HepG2 (cell line): ENCODE data around the gene IP6K1. TPM values are rescaled to one million over a fixed set of nuclear protein-coding genes. Genes with fewer than 3 reads are reported as not detected.

ENCODE experiments used
- FOSL1 ChIP-seq: sonication (generic); formaldehyde crosslinking; IDR thresholded peaks from 2 replicates; pipeline ENCODE4 v1.9.0; 2021; ENCODE audit warnings: missing genetic modification reagents, borderline replicate concordance
- IRF2 ChIP-seq: IDR thresholded peaks from 2 replicates; pipeline ENCODE4 v1.6.1; 2018; ENCODE audit warnings: missing genetic modification reagents, missing compliant biosample characterization
- IRF9 ChIP-seq: sonication (generic); formaldehyde crosslinking; IDR thresholded peaks from 2 replicates; pipeline ENCODE4 v1.8.0; 2022; ENCODE audit warnings: missing genetic modification reagents, mild to moderate bottlenecking, borderline replicate concordance
- NFATC3 ChIP-seq: sonication (generic); formaldehyde crosslinking; IDR thresholded peaks from 2 replicates; pipeline ENCODE4 v1.5.1; 2020; ENCODE audit warnings: mild to moderate bottlenecking, missing genetic modification reagents
- ZBTB33 ChIP-seq: sonication (generic); formaldehyde crosslinking; IDR thresholded peaks from 2 replicates; pipeline ENCODE4 v1.4.0; 2020; ENCODE audit warnings: missing genetic modification reagents
- ZNF337 ChIP-seq: sonication (generic); formaldehyde crosslinking; IDR thresholded peaks from 2 replicates; pipeline ENCODE4 v1.5.1; 2020; ENCODE audit warnings: missing genetic modification reagents, low read depth, mild to moderate bottlenecking, borderline replicate concordance
- ZNF350 ChIP-seq: sonication (generic); formaldehyde crosslinking; IDR thresholded peaks from 2 replicates; pipeline ENCODE4 v1.4.0; 2020; ENCODE audit warnings: mild to moderate bottlenecking, low read depth, missing genetic modification reagents, borderline replicate concordance
- ZNF549 ChIP-seq: sonication (generic); formaldehyde crosslinking; IDR thresholded peaks from 2 replicates; pipeline ENCODE4 v1.5.0; 2020; ENCODE audit warnings: missing genetic modification reagents
- ZNF574 ChIP-seq: sonication (generic); formaldehyde crosslinking; IDR thresholded peaks from 2 replicates; pipeline ENCODE4 v1.4.0; 2020; ENCODE audit warnings: missing genetic modification reagents
- ZNF687 ChIP-seq: sonication (generic); formaldehyde crosslinking; IDR thresholded peaks from 2 replicates; pipeline ENCODE4 v1.5.1; 2020; ENCODE audit warnings: mild to moderate bottlenecking, missing genetic modification reagents, moderate library complexity
- ZNF710 ChIP-seq: sonication (generic); formaldehyde crosslinking; IDR thresholded peaks from 2 replicates; pipeline ENCODE4 v1.5.0; 2020; ENCODE audit warnings: mild to moderate bottlenecking, missing genetic modification reagents, borderline replicate concordance
- ZNF749 ChIP-seq: sonication (generic); formaldehyde crosslinking; IDR thresholded peaks from 2 replicates; pipeline ENCODE4 v1.8.0; 2022; ENCODE audit warnings: mild to moderate bottlenecking, missing genetic modification reagents, moderate library complexity, borderline replicate concordance
- ZNF761 ChIP-seq: sonication (generic); formaldehyde crosslinking; conservative IDR thresholded peaks from 2 replicates; pipeline ENCODE4 v1.4.0; 2020; ENCODE audit warnings: mild to moderate bottlenecking, missing genetic modification reagents
- ZSCAN29 ChIP-seq: sonication (generic); formaldehyde crosslinking; conservative IDR thresholded peaks from 2 replicates; pipeline ENCODE4 v1.4.0; 2020; ENCODE audit warnings: mild to moderate bottlenecking, missing genetic modification reagents
- polyA plus RNA-seq, 8 experiments: library from polyadenylated mRNA; depleted of rRNA in 3 of 8; stranded (reverse) in 7 of 8; unstranded in 1 of 8; fragments of >200 nt; fragmentation: Illumina TruSeq in 4 of 8; extraction: Trizol in 4 of 8; gene quantifications; 2 replicates each; pipeline versions ENCODE4 v1.2.1 to v1.2.3, GENCODE V29; 2011 to 2016; ENCODE audit warnings: low read depth in 4 of 8, missing spikeins in 1 of 8, mixed read lengths in 1 of 8; ENCODE audit not compliant: insufficient read depth in 1 of 8
- total RNA-seq, 5 experiments: library from RNA; depleted of rRNA; stranded (reverse); fragments of >200 nt; fragmentation: Illumina TruSeq; extraction: Trizol; gene quantifications; 2 replicates each; pipeline ENCODE4 v1.2.3, GENCODE V29; 2016; ENCODE audit warnings: low read depth in 1 of 5

The IP6K1 gene
- total and polyA plus RNA-seq, 2 of the 13 experiments (the other 11 are each of a cell fraction or from before 2014, with no cell fraction given), result 17.7 to 29.7 TPM

- no peak; the same call in 1 of the 2 replicates for TF ChIP-seq ZNF574 (CRISPR knock-in tag)
- TF ChIP-seq ZNF549 (CRISPR knock-in tag), result no peak
- TF ChIP-seq ZNF749 (CRISPR knock-in tag), result peak; percentile 87; the same call in 1 of the 2 replicates
- TF ChIP-seq ZBTB33, result no peak
- peak; percentile 89 for TF ChIP-seq ZNF761
- peak; percentile 19; the same call in 1 of the 2 replicates for TF ChIP-seq ZNF350 (CRISPR knock-in tag)
- TF ChIP-seq IRF2 (CRISPR knock-in tag), result peak; percentile 64; the same call in 1 of the 2 replicates
- peak; percentile 72; the same call in 1 of the 2 replicates for TF ChIP-seq ZSCAN29 (CRISPR knock-in tag)
- TF ChIP-seq ZNF337 (CRISPR knock-in tag), result peak; percentile 57; the same call in 1 of the 2 replicates
- TF ChIP-seq ZNF710, result peak; percentile 53; the same call in 1 of the 2 replicates
- TF ChIP-seq ZNF687 (CRISPR knock-in tag), result peak; percentile 78
- TF ChIP-seq FOSL1 (CRISPR knock-in tag), result no peak
- TF ChIP-seq NFATC3, result no peak
- peak; percentile 87 for TF ChIP-seq IRF9 (CRISPR knock-in tag)
Observed at GRCh38 chr3:49723628-49724551, 62.5 kb downstream of the IP6K1 start, which contains the start of gene GMPPB (continued).
